ENCODE results near the gene RNF32.
"Not testable (repeated sequence)": the region's sequence is repeated elsewhere in the genome, so short reads cannot be mapped to it uniquely, and the experiment has no call there.

RNF32 gene

GRCh38 chr7:156691764-156692163 is 51.2 kb downstream of the RNF32 start:
- H3K9me3 Mint-ChIP-seq, result peaks cover 6% of the 10 kb centered on the region
- H3K4me3 Mint-ChIP-seq, result no peak overlapping the region
- ATAC-seq (ENCODE audit: low read depth), result no peak
- H3K27ac Mint-ChIP-seq, result no peak overlapping the region
- peaks cover 26% of the 10 kb centered on the region for H3K36me3 Mint-ChIP-seq
- H3K27me3 Mint-ChIP-seq, result no peaks in the 10 kb centered on the region
- H3K4me1 Mint-ChIP-seq, result no peaks in the 10 kb centered on the region
- no peak for DNase-seq (ENCODE audit: low spot score in 2 of 2)

GRCh38 chr7:156692849-156693248 is 52.3 kb downstream of the RNF32 start:
- Mint-ChIP-seq H3K9me3 (peaks cover 10% of the 10 kb centered on the region), H3K4me3 (no peak overlapping the region), H3K36me3 (peaks cover 34% of the 10 kb centered on the region), H3K4me1 (no peaks in the 10 kb centered on the region), H3K27ac (no peak overlapping the region), H3K27me3 (no peaks in the 10 kb centered on the region)
- no peak for ATAC-seq (ENCODE audit: low read depth)
- no peak for DNase-seq (ENCODE audit: low spot score in 2 of 2)

GRCh38 chr7:156693627-156694026 is 53.1 kb downstream of the RNF32 start:
- DNase-seq (ENCODE audit: low spot score in 2 of 2), result no peak
- peaks cover 36% of the 10 kb centered on the region for H3K36me3 Mint-ChIP-seq
- no peaks in the 10 kb centered on the region for H3K4me1 Mint-ChIP-seq
- no peaks in the 10 kb centered on the region for H3K27me3 Mint-ChIP-seq
- no peak for ATAC-seq (ENCODE audit: low read depth)
- H3K4me3 Mint-ChIP-seq, result no peak overlapping the region
- peaks cover 10% of the 10 kb centered on the region for H3K9me3 Mint-ChIP-seq
- no peak overlapping the region for H3K27ac Mint-ChIP-seq

- Mint-ChIP-seq H3K36me3 (peaks cover 53% of the 10 kb centered on the region), H3K9me3 (peaks cover 17% of the 10 kb centered on the region)
- not testable (repeated sequence) for DNase-seq (ENCODE audit: low spot score in 2 of 2); H3K4me1 Mint-ChIP-seq; H3K27ac Mint-ChIP-seq; H3K27me3 Mint-ChIP-seq; ATAC-seq (ENCODE audit: low read depth); H3K4me3 Mint-ChIP-seq
Observed at GRCh38 chr7:156697283-156697682, 56.7 kb downstream of the RNF32 start.

- ATAC-seq (ENCODE audit: low read depth); H3K27ac Mint-ChIP-seq; H3K27me3 Mint-ChIP-seq; H3K4me3 Mint-ChIP-seq; H3K4me1 Mint-ChIP-seq; DNase-seq (ENCODE audit: low spot score in 2 of 2): not testable (repeated sequence)
- H3K9me3 Mint-ChIP-seq, result peaks cover 14% of the 10 kb centered on the region
- H3K36me3 Mint-ChIP-seq, result peaks cover 50% of the 10 kb centered on the region
Observed at GRCh38 chr7:156698512-156698911, 57.9 kb downstream of the RNF32 start.

GRCh38 chr7:156701787-156702186 is 61.2 kb downstream of the RNF32 start:
- H3K27me3 Mint-ChIP-seq; ATAC-seq (ENCODE audit: low read depth); H3K4me3 Mint-ChIP-seq; H3K4me1 Mint-ChIP-seq; H3K27ac Mint-ChIP-seq; DNase-seq (ENCODE audit: low spot score in 2 of 2): not testable (repeated sequence)
- H3K9me3 Mint-ChIP-seq, result peaks cover 15% of the 10 kb centered on the region
- peaks cover 60% of the 10 kb centered on the region for H3K36me3 Mint-ChIP-seq

- Mint-ChIP-seq H3K27ac (no peak overlapping the region), H3K36me3 (peaks cover 60% of the 10 kb centered on the region), H3K4me3 (no peak overlapping the region), H3K4me1 (peaks cover 6% of the 10 kb centered on the region), H3K27me3 (no peaks in the 10 kb centered on the region), H3K9me3 (peaks cover 13% of the 10 kb centered on the region)
- no peak for ATAC-seq (ENCODE audit: low read depth)
- DNase-seq (ENCODE audit: low spot score in 2 of 2), result no peak
Observed at GRCh38 chr7:156702399-156702798, 61.8 kb downstream of the RNF32 start.

GRCh38 chr7:156703209-156703608 is 62.6 kb downstream of the RNF32 start:
- ATAC-seq (ENCODE audit: low read depth), result no peak
- H3K27me3 Mint-ChIP-seq, result no peaks in the 10 kb centered on the region
- H3K27ac Mint-ChIP-seq, result no peak overlapping the region
- H3K4me3 Mint-ChIP-seq, result no peak overlapping the region
- peaks cover 64% of the 10 kb centered on the region for H3K36me3 Mint-ChIP-seq
- no peak for DNase-seq (ENCODE audit: low spot score in 2 of 2)
- H3K9me3 Mint-ChIP-seq, result peaks cover 15% of the 10 kb centered on the region
- H3K4me1 Mint-ChIP-seq, result peaks cover 6% of the 10 kb centered on the region

GRCh38 chr7:156703773-156704482 is 63.4 kb downstream of the RNF32 start:
- Mint-ChIP-seq H3K27me3 (no peaks in the 10 kb centered on the region), H3K36me3 (peaks cover 62% of the 10 kb centered on the region), H3K27ac (no peak overlapping the region), H3K4me1 (peaks cover 6% of the 10 kb centered on the region), H3K4me3 (no peak overlapping the region), H3K9me3 (peaks cover 15% of the 10 kb centered on the region)
- ATAC-seq (ENCODE audit: low read depth) (no peak), DNase-seq (ENCODE audit: low spot score in 2 of 2) (no peak)

GRCh38 chr7:156722043-156722826 is 81.7 kb downstream of the RNF32 start:
- ATAC-seq (ENCODE audit: low read depth), result no peak
- Mint-ChIP-seq H3K27me3 (no peaks in the 10 kb centered on the region), H3K36me3 (peaks cover 20% of the 10 kb centered on the region), H3K27ac (no peak overlapping the region), H3K9me3 (no peaks in the 10 kb centered on the region), H3K4me1 (no peaks in the 10 kb centered on the region), H3K4me3 (no peak overlapping the region)
- DNase-seq (ENCODE audit: low spot score in 2 of 2), result no peak

GRCh38 chr7:156725073-156725472 is 84.5 kb downstream of the RNF32 start:
- peaks cover 11% of the 10 kb centered on the region for H3K36me3 Mint-ChIP-seq
- no peak overlapping the region for H3K4me3 Mint-ChIP-seq
- ATAC-seq (ENCODE audit: low read depth) (no peak), DNase-seq (ENCODE audit: low spot score in 2 of 2) (no peak)
- H3K27ac Mint-ChIP-seq, result no peak overlapping the region
- H3K4me1 Mint-ChIP-seq, result no peaks in the 10 kb centered on the region
- no peaks in the 10 kb centered on the region for H3K27me3 Mint-ChIP-seq
- no peaks in the 10 kb centered on the region for H3K9me3 Mint-ChIP-seq

GRCh38 chr7:156725936-156726335 is 85.4 kb downstream of the RNF32 start:
- Mint-ChIP-seq H3K9me3 (no peaks in the 10 kb centered on the region), H3K27me3 (no peaks in the 10 kb centered on the region), H3K4me1 (no peaks in the 10 kb centered on the region), H3K27ac (no peak overlapping the region), H3K4me3 (no peak overlapping the region), H3K36me3 (peaks cover 11% of the 10 kb centered on the region)
- DNase-seq (ENCODE audit: low spot score in 2 of 2) (no peak), ATAC-seq (ENCODE audit: low read depth) (no peak)

All from memory B cell (primary cell).